Measurements from ENCODE around the gene SLC22A2. TPM values are rescaled to one million over a fixed set of nuclear protein-coding genes. Genes with fewer than 3 reads are reported as not detected.

The SLC22A2 gene
- total RNA-seq, 1 donor from 2014 or later, result not detected

DNA sequence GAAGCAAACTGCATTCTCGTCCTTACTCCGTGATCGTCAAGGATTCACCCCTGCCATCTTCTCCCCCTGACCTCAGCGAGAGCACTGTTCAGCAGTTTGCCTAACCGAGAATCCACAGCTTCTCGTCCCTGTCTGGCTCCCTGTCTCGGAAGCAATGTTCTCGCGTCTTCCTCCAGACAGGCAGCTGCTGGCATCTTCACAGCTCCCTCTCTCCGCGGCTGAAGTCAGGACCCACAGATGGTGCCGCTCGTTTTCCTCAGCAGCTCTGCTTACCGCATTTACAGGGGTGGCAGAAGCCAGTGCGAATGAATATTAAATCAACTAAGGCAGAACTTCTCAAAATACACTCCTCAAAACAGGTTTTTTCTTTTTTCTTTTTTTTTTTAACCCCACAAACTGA is 18.9 kb upstream of the SLC22A2 start:
- H3K27ac Mint-ChIP-seq, result no peak overlapping the region
- H3K9me3 Mint-ChIP-seq, result no peaks in the 10 kb centered on the region

DNA sequence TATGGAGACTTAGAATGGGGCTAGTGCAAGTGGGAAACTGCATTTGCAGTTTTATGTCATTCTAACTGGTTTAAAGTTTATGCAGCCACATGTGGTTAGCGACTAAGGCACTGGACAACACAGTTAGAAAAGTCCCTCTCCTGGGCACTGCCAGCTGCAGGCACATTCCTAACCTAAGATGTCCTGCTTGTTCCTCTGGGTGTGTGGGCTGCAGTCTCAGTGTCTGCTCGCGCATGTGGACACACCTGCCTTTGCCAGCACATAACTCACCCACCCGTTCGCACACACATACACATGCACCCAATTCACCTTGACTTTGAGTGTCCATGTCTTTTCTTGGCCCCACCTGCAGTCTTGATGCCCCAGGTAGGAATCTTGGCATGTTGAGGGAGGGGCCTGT is 18.5 kb upstream of the SLC22A2 start:
- no peaks in the 10 kb centered on the region for H3K9me3 Mint-ChIP-seq
- Histone ChIP-seq H3K4me2 (no peak overlapping the region), H3K27me3 (no peaks in the 10 kb centered on the region), H4K20me1 (ENCODE audit: low read depth) (no peaks in the 10 kb centered on the region), H3K9me3 (ENCODE audit: low read depth) (no peaks in the 10 kb centered on the region), H3K9ac (no peak overlapping the region), H3K79me2 (ENCODE audit: low read depth) (no peaks in the 10 kb centered on the region), H3K36me3 (no peaks in the 10 kb centered on the region), H3F3A (ENCODE audit: low read depth) (no peaks in the 10 kb centered on the region), H3K4me1 (no peaks in the 10 kb centered on the region), H3K4me3 (no peak overlapping the region), H2AFZ (replicated peaks) (no peak overlapping the region), H3K27ac (no peak overlapping the region)
- peaks cover 4% of the 10 kb centered on the region for H3K27me3 Mint-ChIP-seq (ENCODE audit: insufficient read depth, low read depth)
- no peak for DNase-seq (ENCODE audit: low spot score)
- no peak overlapping the region for H3K27ac Mint-ChIP-seq
- no peak for TF ChIP-seq EZH2phosphoT487 (IDR thresholded peaks at IDR 0.05)
- no peak for TF ChIP-seq EZH2 (IDR thresholded peaks at IDR 0.05)
- no peaks in the 10 kb centered on the region for H3K4me1 Mint-ChIP-seq
- H3K36me3 Mint-ChIP-seq, result no peaks in the 10 kb centered on the region
- no peak overlapping the region for H3K4me3 Mint-ChIP-seq

More for the DNA sequence above, 18.9 kb upstream of the SLC22A2 start:
- H3K9me3 ChIP-seq (ENCODE audit: low read depth), result no peaks in the 10 kb centered on the region
- no peaks in the 10 kb centered on the region for H3K36me3 ChIP-seq
- no peaks in the 10 kb centered on the region for H3K36me3 Mint-ChIP-seq
- no peaks in the 10 kb centered on the region for H3K4me1 ChIP-seq
- no peaks in the 10 kb centered on the region for H3K4me1 Mint-ChIP-seq
- H3K4me3 Mint-ChIP-seq, result no peak overlapping the region
- peaks cover 4% of the 10 kb centered on the region for H3K27me3 Mint-ChIP-seq (ENCODE audit: insufficient read depth, low read depth)
- H3K27me3 ChIP-seq, result no peaks in the 10 kb centered on the region
- no peaks in the 10 kb centered on the region for H3K79me2 ChIP-seq (ENCODE audit: low read depth)
- DNase-seq (ENCODE audit: low spot score), result no peak
- H3K4me2 ChIP-seq, result no peak overlapping the region
- H4K20me1 ChIP-seq (ENCODE audit: low read depth), result no peaks in the 10 kb centered on the region
- no peak overlapping the region for H3K4me3 ChIP-seq
- no peak overlapping the region for H3K27ac ChIP-seq
- no peak for TF ChIP-seq EZH2 (IDR thresholded peaks at IDR 0.05)
- TF ChIP-seq, protein P1, sequence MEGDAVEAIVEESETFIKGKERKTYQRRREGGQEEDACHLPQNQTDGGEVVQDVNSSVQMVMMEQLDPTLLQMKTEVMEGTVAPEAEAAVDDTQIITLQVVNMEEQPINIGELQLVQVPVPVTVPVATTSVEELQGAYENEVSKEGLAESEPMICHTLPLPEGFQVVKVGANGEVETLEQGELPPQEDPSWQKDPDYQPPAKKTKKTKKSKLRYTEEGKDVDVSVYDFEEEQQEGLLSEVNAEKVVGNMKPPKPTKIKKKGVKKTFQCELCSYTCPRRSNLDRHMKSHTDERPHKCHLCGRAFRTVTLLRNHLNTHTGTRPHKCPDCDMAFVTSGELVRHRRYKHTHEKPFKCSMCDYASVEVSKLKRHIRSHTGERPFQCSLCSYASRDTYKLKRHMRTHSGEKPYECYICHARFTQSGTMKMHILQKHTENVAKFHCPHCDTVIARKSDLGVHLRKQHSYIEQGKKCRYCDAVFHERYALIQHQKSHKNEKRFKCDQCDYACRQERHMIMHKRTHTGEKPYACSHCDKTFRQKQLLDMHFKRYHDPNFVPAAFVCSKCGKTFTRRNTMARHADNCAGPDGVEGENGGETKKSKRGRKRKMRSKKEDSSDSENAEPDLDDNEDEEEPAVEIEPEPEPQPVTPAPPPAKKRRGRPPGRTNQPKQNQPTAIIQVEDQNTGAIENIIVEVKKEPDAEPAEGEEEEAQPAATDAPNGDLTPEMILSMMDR (IDR thresholded peaks at IDR 0.05), result no peak
- no peak for TF ChIP-seq EZH2phosphoT487 (IDR thresholded peaks at IDR 0.05)
- no peak overlapping the region for H2AFZ ChIP-seq (replicated peaks)
- H3F3A ChIP-seq (ENCODE audit: low read depth), result no peaks in the 10 kb centered on the region
- H3K9ac ChIP-seq, result no peak overlapping the region

DNA sequence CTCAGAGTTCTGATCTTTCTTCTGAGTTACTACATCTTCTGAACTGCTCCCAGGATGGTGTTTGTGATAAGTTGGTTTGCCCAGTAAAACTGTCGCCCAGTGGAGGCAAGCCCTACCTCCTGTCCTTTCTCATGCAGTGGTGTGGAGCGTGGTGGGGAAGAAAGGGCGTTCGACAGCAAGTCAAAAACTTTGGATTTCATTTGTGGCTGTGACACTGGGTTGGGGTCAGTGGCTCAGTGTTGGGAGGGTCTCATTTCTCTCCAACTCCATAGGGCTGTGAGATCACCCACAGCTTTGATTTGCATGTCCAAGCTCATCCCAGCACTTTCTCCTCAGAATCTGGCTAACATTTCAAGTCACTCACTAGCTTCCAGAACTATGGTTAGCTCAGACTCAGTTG is 17.5 kb upstream of the SLC22A2 start:
- Histone ChIP-seq H3K4me3 (no peak overlapping the region), H3K9me3 (ENCODE audit: low read depth) (no peaks in the 10 kb centered on the region), H3K36me3 (no peaks in the 10 kb centered on the region), H3K27me3 (no peaks in the 10 kb centered on the region), H3K9ac (no peak overlapping the region), H3F3A (ENCODE audit: low read depth) (no peaks in the 10 kb centered on the region), H3K79me2 (ENCODE audit: low read depth) (no peaks in the 10 kb centered on the region), H4K20me1 (ENCODE audit: low read depth) (no peaks in the 10 kb centered on the region), H3K4me2 (no peak overlapping the region), H3K4me1 (no peaks in the 10 kb centered on the region), H2AFZ (replicated peaks) (no peak overlapping the region), H3K27ac (no peak overlapping the region)
- Mint-ChIP-seq H3K4me3 (no peak overlapping the region), H3K36me3 (no peaks in the 10 kb centered on the region), H3K4me1 (no peaks in the 10 kb centered on the region), H3K9me3 (no peaks in the 10 kb centered on the region), H3K27me3 (ENCODE audit: insufficient read depth, low read depth) (peaks cover 4% of the 10 kb centered on the region), H3K27ac (no peak overlapping the region)
- TF ChIP-seq EZH2 (IDR thresholded peaks at IDR 0.05) (no peak), EZH2phosphoT487 (IDR thresholded peaks at IDR 0.05) (no peak)
- TF ChIP-seq, protein P1 (IDR thresholded peaks at IDR 0.05), result no peak
- no peak for DNase-seq (ENCODE audit: low spot score)

DNA sequence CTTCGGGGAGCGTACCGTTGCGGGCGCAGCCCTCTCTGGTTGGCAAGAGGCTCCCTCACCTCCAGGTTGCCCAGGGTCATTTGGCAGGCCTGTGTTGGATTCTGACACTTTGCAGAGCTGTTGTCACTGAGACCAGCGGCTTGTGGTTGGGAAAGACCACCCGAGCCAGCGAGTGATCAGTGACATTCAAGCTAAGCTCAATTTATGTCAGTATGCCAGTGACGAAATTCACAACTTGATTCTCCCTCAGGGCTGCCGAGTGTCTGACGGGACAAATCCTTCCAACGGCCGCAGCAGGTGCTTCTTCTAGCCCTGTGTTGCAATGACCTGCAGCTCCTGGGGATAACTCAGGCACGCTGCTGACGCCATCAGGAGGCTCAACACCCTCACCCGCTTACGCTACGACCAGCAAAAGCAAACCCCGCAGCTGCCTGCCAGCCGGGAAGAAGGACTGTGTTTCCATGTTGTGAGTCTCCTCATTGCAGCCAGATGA is 16.9 kb upstream of the SLC22A2 start:
- H3K9me3 Mint-ChIP-seq, result no peaks in the 10 kb centered on the region
- H3K4me3 Mint-ChIP-seq, result no peak overlapping the region
- Histone ChIP-seq H3K4me2 (no peak overlapping the region), H4K20me1 (ENCODE audit: low read depth) (no peaks in the 10 kb centered on the region), H3K79me2 (ENCODE audit: low read depth) (no peaks in the 10 kb centered on the region), H3K27me3 (no peaks in the 10 kb centered on the region), H3K9ac (no peak overlapping the region), H3F3A (ENCODE audit: low read depth) (no peaks in the 10 kb centered on the region), H3K27ac (no peak overlapping the region), H2AFZ (replicated peaks) (no peak overlapping the region), H3K36me3 (no peaks in the 10 kb centered on the region), H3K4me1 (no peaks in the 10 kb centered on the region), H3K4me3 (no peak overlapping the region), H3K9me3 (ENCODE audit: low read depth) (no peaks in the 10 kb centered on the region)
- peaks cover 3% of the 10 kb centered on the region for H3K27me3 Mint-ChIP-seq (ENCODE audit: insufficient read depth, low read depth)
- no peaks in the 10 kb centered on the region for H3K36me3 Mint-ChIP-seq
- H3K27ac Mint-ChIP-seq, result no peak overlapping the region
- TF ChIP-seq, protein P1 (IDR thresholded peaks at IDR 0.05), result no peak
- TF ChIP-seq EZH2 (IDR thresholded peaks at IDR 0.05) (no peak), EZH2phosphoT487 (IDR thresholded peaks at IDR 0.05) (no peak)
- H3K4me1 Mint-ChIP-seq, result no peaks in the 10 kb centered on the region
- no peak for DNase-seq (ENCODE audit: low spot score)
